Measurements from ENCODE around the gene CYSRT1.

CYSRT1 gene

DNA sequence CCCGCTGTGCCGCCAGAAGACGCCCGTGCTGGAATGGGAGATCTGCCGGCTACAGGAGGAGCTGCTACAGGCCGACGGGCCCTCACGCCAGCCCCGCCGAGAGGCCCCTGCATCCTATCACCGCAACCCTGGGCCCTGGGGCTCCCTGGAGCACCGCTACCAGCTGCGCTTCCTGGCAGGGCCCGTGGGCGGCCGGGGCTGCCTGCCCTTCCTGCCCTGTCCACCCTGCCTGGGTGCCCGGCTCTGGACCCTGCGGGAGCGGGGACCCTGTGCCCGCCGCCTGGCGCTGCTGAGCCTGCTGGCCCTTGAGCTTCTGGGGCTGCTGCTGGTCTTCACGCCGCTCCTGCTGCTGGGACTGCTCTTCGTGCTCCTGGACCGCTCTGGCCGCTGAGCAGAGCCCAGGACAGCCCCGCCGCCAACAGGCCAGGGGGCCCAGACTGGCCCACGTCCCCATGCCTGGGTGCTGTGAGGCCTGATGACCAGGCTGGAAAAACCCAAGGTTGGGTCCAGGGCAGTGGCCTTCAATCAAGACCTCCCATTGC lies 6.7 kb upstream of the CYSRT1 start:
- CTCF ChIA-PET = interaction anchor here (2.4 kb wide), 1 partner anchor 9 kb away, joined by 8 read pairs; the partner anchor contains the start of gene RNF224
- POLR2A ChIA-PET = no interaction called here

DNA sequence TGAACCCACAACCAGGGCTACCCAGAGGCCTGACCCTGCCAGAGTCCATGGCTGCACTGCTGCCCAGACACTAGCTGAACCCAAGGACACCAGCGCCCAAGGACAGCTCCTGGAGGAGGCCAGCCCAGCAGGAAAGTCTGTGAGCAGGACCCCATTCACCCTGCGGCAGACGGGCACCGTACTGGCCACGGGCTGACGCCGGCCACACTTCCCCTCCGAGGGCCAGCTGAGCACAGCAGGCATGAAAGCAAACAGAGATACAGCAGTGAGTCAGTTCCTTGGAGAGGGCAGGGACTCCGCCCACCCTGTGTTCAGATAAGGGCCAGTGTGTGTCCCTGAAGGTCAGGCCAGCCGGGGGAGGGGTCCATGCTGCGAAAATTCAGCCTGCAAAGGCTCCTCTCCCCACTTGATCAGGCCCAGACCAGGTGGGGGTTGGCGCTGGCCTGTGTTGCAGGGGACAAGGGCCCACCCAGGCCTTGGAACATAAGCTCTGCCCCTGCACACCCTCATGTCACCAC lies 6.2 kb upstream of the CYSRT1 start:
- POLR2A ChIA-PET = no interaction called here
- DNase-seq (ENCODE audit: extremely low spot score) = no peak
- TF ChIP-seq, protein P1, sequence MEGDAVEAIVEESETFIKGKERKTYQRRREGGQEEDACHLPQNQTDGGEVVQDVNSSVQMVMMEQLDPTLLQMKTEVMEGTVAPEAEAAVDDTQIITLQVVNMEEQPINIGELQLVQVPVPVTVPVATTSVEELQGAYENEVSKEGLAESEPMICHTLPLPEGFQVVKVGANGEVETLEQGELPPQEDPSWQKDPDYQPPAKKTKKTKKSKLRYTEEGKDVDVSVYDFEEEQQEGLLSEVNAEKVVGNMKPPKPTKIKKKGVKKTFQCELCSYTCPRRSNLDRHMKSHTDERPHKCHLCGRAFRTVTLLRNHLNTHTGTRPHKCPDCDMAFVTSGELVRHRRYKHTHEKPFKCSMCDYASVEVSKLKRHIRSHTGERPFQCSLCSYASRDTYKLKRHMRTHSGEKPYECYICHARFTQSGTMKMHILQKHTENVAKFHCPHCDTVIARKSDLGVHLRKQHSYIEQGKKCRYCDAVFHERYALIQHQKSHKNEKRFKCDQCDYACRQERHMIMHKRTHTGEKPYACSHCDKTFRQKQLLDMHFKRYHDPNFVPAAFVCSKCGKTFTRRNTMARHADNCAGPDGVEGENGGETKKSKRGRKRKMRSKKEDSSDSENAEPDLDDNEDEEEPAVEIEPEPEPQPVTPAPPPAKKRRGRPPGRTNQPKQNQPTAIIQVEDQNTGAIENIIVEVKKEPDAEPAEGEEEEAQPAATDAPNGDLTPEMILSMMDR (IDR thresholded peaks at IDR 0.05; ENCODE audit: control extremely low read depth, extremely low read depth, low read depth, missing control alignments) = no peak
- CTCF ChIA-PET = interaction anchor here (2.4 to 2.6 kb wide), 2 partner anchors 8 to 18 kb away, joined by 8 to 9 read pairs; partner anchors contain the start of gene RNF224

More for the DNA sequence above, 6.7 kb upstream of the CYSRT1 start:
- DNase-seq (ENCODE audit: extremely low spot score) = no peak
- TF ChIP-seq, protein P1 (IDR thresholded peaks at IDR 0.05; ENCODE audit: control extremely low read depth, extremely low read depth, low read depth, missing control alignments) = no peak

DNA sequence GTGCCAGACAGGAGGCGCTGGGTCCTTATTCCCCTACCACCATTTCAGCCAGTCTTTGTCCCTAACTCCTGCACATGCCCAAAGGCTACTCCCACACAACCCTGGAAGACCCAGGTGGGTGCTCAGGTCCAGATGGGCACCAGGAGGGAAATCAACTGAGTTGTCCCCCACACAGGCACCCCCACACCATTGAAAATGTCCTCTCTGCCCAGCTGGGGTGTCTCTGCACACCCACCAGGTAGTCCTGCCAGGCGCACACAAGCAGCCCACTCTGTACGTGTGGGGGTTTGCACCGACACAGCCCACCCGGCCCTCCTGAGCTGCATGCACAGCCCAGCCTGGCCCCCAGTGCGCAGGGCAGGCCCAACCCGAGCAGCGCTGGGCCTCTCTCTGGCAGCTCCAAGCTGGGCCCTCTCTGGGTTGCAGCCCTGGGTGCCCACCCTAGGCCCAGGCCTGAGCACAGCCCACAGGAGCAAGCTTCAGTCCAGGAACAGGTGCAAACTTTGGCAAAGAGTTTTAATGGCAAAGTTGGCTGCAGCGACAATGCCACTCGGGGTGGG lies 5.1 kb upstream of the CYSRT1 start:
- CTCF ChIA-PET = interaction anchor here (1.3 to 2.6 kb wide), 3 partner anchors 7 to 17 kb away, joined by 3 to 9 read pairs (median 8); partner anchors contain the start of gene RNF224
- POLR2A ChIA-PET = no interaction called here
- DNase-seq (ENCODE audit: extremely low spot score) = no peak
- TF ChIP-seq, protein P1 (IDR thresholded peaks at IDR 0.05; ENCODE audit: control extremely low read depth, extremely low read depth, low read depth, missing control alignments) = no peak

DNA sequence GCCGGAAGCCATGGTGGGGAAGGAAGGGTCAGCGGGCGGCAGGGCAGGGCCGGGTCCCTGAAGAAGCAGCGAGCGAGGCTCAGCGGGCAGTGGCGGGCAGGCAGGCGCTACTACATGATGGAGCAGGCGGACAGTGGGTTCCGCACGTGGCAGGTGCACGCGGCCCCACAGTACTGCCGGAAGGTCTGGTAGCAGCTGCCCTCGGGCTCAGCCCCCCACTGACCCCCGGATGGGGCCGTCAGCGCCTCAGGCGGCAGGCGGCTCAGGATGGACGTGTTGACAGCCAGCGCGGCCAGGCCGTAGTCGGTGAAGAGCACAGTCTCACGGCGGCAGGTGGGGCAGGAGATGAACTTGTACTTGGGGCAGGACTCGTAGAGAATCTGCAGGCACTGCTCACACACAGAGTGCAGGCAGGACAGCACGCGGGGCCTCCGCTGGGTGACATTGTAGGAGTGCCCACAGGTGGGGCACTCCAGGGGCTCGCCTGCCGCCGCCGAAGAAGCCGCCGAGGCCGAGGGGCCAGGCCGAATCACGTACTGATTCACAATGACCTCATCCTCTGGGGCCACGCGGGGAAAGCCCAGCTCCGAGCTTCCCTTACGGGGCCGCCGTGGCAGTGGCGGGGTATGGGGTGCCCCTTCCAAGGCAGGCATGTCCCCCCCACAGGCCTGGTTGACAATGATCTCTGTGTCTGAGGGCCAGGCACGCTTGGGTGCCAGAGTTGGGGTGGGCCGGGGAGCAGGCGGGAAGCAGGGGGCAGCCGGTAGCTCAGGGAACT lies 4.5 kb upstream of the CYSRT1 start:
- DNase-seq (ENCODE audit: extremely low spot score) = no peak
- TF ChIP-seq, protein P1 (IDR thresholded peaks at IDR 0.05; ENCODE audit: control extremely low read depth, extremely low read depth, low read depth, missing control alignments) = no peak
- CTCF ChIA-PET = interaction anchor here (0.7 to 2.6 kb wide), 3 partner anchors 9 to 16 kb away, joined by 3 to 9 read pairs (median 3); no protein-coding TSS in a partner anchor
- POLR2A ChIA-PET = no interaction called here

DNA sequence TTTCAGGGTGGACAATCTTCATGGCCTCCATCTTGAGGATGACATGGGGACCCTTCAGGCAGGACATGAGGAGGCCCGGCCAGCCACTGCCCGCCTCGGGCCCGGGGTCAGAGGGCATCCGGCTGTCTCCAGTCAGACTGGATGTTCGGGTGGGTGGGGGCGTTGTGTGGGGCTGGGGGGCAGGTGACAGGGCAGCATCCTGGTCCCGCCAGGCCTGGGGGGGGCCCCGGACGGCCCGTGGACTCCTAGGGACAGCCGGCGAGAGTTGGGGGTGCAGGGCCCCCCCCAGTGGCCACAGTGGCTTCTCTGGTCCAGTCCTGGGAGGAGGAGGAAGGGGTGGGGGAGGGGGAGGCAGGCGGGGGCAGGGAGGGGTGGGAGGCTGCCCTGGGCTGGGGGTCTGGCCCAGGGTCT lies 3.9 kb upstream of the CYSRT1 start:
- TF ChIP-seq, protein P1 (IDR thresholded peaks at IDR 0.05; ENCODE audit: control extremely low read depth, extremely low read depth, low read depth, missing control alignments) = no peak
- DNase-seq (ENCODE audit: extremely low spot score) = no peak
- CTCF ChIA-PET = interaction anchor here (0.7 to 2.6 kb wide), 3 partner anchors 10 to 16 kb away, joined by 3 to 9 read pairs (median 3); no protein-coding TSS in a partner anchor
- POLR2A ChIA-PET = no interaction called here

DNA sequence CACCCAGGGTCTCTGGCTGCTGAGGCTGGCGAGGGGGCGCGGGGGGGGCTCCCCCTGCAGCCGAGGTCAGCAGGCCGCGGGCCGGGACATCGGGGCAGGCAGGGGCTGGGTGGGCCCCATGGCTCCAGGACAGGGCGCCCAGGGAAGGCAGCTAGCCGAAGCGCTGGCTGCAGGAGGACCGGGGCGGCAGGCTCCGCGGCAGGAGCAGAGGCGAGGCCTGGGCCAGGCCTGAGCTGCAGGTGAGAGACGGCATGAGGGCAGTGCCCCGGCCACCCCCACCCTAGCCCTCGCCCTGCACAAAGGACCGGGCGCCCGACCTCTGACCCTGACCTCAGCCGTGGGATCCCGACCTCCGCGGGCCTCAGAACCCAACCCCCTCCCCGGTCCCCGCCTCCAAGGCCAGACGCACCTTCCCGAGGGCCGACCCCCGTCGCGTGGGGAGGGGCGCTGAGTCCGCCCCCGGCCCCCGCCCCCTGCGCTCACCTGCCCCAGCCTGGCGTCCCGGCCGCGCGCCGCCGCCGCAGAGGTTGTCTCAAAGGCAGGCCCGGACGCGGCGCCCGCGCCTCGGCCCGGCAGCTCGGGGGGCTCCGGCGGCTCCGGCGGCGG lies 3.4 kb upstream of the CYSRT1 start:
- no peak for DNase-seq (ENCODE audit: extremely low spot score)
- ChIA-PET POLR2A (no interaction called here), CTCF (interaction anchor here (1.2 to 6.9 kb wide), 3 partner anchors 16 to 155 kb away, joined by 4 to 92 read pairs (median 12); partner anchors contain the start of genes ANAPC2, SSNA1 and TUBB4B)
- TF ChIP-seq, protein P1 (IDR thresholded peaks at IDR 0.05; ENCODE audit: control extremely low read depth, extremely low read depth, low read depth, missing control alignments) = no peak
